ES-I3 (cell line): ENCODE data around the gene PHEX.

Experiments
- H3K36me3 ChIP-seq: 2 replicates; pipeline ENCODE4 v1.6.1; 2013; ENCODE audit warnings: mild to moderate bottlenecking, low read length, control low read depth, moderate library complexity; ENCODE audit not compliant: insufficient read depth
- H3K4me1 ChIP-seq: 2 replicates; pipeline ENCODE4 v1.6.1; 2013; ENCODE audit warnings: mild to moderate bottlenecking, control low read depth, low read length; ENCODE audit not compliant: insufficient read depth
- H3K9ac ChIP-seq: 2 replicates; pipeline ENCODE4 v1.6.1; 2013; ENCODE audit warnings: low read depth, mild to moderate bottlenecking, low read length, moderate library complexity
- H3K9me3 ChIP-seq: 2 replicates; pipeline ENCODE4 v1.6.1; 2013; ENCODE audit warnings: mild to moderate bottlenecking, low read length, moderate library complexity; ENCODE audit not compliant: control insufficient read depth, insufficient read depth

PHEX gene

DNA sequence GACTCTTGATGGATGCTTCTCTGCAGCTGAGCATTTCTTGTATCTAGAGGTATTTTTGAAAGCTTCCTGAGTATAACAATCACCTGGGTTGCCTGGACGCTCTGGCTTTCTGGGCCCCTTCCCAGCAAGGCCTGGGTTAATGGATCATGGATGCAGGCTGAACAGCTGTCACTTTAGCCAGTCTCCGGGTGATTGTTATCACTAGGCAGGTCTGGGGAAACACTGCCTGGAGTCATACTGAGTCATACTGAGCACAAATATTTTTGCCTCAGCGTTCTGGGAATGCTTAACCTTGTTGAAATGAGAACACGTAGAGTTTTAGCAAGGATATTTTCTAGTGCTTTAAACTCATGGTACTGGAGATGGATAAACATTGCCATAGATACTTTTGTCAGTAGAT is 102.6 kb downstream of the PHEX start:
- H3K9me3 ChIP-seq, result no peaks in the 10 kb centered on the region
- no peaks in the 10 kb centered on the region for H3K36me3 ChIP-seq
- H3K4me1 ChIP-seq, result peaks cover 41% of the 10 kb centered on the region
- no peak overlapping the region for H3K9ac ChIP-seq

DNA sequence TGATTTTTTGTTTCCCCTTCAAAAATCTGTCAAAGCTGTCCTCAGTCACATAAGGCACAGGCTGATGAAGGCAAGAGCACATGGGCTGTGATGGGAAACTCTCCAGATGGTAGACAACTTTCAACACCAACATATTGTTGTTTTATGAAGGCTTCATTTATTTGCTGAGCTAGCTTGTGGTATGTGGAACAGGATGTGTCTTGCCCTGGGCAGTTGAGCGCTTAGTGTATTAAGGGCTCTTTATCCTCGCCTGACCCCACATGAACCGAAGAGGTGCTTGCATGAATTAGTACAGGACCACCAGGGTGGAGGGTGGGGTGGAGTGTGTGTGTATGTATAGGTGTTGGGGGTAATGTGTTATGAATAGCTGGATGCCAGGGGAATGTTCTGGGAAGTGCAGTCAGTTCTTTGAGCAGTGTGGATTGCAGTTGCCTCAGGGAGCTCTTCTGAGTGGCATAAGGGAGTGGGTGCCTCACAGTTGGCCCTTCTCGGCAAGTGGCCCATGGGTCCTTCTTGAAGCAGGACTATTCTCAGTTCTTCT is 103.1 kb downstream of the PHEX start:
- H3K9ac ChIP-seq, result no peak overlapping the region
- H3K4me1 ChIP-seq, result peaks cover 35% of the 10 kb centered on the region
- no peaks in the 10 kb centered on the region for H3K9me3 ChIP-seq
- no peaks in the 10 kb centered on the region for H3K36me3 ChIP-seq

DNA sequence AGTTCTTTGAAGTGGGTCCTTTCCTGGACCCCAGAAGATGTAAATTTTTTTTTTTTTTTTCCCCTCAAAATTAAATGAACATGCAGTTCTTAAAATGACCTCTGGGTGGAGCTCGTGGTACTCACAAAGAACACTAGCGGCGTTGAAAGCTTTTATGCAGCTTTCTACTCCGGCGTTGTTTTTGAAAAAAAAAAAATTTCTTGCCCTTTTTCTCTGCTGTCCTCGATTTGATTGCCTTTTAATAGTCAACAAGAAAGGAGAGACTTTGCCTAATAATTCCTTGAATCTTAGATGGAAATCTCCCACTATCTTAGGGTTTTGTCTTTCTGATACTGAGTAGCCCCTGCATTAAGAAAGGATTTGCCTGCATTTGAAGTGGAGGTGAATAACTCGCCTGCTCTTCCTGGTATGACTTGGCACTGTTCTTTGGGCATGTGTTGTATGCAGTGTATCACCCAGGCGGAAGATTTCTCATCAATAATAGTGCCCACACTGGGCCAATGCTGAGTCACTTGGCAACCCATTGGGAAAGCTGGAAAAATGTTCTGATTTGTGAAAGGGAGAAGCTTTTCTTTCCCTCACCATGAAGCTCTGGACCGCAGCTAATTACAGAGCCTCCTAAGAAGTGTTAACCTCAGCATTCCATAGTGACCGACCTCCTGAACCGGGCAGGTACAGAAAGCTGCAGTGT is 104.0 kb downstream of the PHEX start:
- H3K9ac ChIP-seq, result peak overlapping the region; percentile 15; the same call in 1 of the 2 replicates
- H3K9me3 ChIP-seq, result no peaks in the 10 kb centered on the region
- no peaks in the 10 kb centered on the region for H3K36me3 ChIP-seq
- H3K4me1 ChIP-seq, result peaks cover 35% of the 10 kb centered on the region

DNA sequence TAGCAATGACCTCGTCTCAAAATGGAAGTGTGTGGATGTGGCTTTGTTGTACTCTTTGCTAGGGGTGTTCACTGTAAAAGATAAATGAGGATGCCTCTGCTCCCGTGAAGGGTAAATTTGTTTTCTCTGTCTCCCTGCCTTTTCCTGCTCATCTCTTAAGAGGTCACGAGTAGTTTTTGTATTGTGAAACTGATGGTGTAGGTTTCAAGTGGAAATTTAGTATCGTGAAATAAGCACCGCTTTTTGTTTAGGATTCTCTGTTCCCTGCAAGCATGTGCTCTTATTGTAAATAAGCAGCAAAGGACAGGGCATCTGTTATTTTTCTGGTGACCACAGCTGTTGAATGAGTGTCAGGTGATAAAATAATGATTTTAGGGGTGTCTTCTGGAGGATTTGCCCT is 104.6 kb downstream of the PHEX start:
- peaks cover 35% of the 10 kb centered on the region for H3K4me1 ChIP-seq
- no peaks in the 10 kb centered on the region for H3K9me3 ChIP-seq
- no peaks in the 10 kb centered on the region for H3K36me3 ChIP-seq
- H3K9ac ChIP-seq, result no peak overlapping the region

DNA sequence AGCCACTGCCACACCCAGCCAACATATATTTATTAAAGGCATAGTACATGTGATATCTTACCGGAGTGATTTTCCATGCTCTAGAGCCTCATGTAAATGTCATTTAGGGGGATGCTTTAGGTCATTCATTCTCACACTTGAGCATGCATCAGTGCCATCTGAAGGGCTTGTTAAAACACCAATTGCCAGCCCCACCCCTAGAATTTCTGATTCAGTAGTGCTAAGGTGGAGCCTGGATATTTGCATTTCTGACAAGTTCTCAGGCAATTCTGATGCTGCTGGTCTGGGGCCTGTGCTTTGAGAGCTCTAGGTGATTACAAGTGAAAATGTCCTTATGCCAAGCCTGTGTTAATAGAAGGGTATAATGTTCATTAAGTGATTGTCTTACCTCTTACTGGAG is 107.7 kb downstream of the PHEX start:
- H3K9me3 ChIP-seq, result no peaks in the 10 kb centered on the region
- H3K4me1 ChIP-seq, result peaks cover 32% of the 10 kb centered on the region
- no peak overlapping the region for H3K9ac ChIP-seq
- H3K36me3 ChIP-seq, result no peaks in the 10 kb centered on the region

DNA sequence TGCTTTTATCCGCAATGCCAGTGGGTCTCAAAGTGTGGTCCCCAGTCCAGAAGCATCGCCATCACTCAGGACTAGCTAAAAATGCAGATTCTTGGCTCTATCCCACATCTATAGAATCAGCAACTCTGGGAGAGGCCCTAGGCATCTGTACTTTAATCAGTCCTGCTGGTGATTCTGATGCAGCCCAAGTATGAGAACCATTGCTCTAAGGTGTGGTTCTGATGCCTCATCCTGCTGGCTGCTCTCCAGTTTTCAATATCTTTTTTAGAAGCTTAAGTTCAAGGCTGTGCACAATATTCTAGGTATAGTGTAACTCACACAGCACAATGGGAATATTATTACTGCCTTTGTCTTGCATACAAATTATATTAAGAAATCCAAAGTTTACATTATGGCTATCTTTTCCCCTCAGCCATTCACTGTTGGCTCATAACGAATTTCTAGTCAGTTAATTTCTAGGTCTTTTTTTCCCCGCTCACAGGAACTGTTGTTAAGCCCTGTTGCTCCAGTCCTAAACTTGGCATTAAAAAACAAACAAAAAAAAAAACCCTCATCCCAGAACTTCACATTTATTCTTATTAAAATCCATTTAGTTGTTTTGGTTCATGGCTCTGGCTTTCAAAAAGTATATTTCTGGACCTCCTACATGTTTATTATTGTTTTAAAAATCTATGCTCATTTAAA is 109.1 kb downstream of the PHEX start:
- peaks cover 19% of the 10 kb centered on the region for H3K4me1 ChIP-seq
- no peaks in the 10 kb centered on the region for H3K9me3 ChIP-seq
- no peaks in the 10 kb centered on the region for H3K36me3 ChIP-seq
- H3K9ac ChIP-seq, result no peak overlapping the region

DNA sequence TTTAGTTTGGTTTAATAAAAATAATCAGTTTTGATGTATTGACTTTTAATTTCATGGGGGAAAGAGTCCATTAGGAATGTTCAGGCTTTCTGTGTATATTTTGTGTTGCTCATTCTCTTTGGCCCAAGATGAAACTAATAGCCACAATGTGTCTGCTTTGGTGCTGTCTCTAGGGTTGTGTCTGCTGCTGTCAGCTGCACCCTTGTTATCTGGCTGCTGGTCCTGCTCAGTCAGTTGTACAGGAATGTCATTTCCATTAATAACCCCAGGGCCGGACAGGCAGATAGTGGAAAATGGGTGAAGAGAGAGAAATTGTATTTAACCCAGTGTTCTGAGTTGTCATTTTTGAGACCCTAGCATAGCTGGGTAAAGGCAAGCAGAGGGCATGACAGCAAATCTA is 115.1 kb downstream of the PHEX start:
- Histone ChIP-seq H3K9me3 (peaks cover 7% of the 10 kb centered on the region; the same call in 1 of the 2 replicates), H3K4me1 (no peaks in the 10 kb centered on the region), H3K36me3 (no peaks in the 10 kb centered on the region), H3K9ac (no peak overlapping the region)

DNA sequence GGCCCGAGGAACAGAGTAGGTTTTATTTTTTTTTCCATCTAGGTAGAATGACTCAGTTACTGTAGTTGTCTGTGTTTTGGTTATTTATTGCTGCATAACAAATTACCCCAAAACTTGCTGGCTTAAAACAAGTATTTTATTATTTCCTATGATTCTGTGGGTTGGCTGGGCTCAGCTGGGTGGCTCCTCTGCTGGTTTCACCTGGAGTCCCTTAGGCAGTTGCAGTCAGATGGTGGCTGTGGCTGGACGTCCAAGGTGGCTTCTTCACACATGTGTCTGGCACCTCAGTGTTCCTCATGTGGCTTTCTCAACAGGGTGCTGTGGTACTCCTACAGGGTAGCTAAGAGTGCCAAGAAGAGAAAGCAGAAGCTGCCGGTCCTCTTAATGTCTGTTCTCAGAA is 115.8 kb downstream of the PHEX start:
- Histone ChIP-seq H3K4me1 (no peaks in the 10 kb centered on the region), H3K9ac (no peak overlapping the region), H3K9me3 (peaks cover 7% of the 10 kb centered on the region; the same call in 1 of the 2 replicates), H3K36me3 (no peaks in the 10 kb centered on the region)

DNA sequence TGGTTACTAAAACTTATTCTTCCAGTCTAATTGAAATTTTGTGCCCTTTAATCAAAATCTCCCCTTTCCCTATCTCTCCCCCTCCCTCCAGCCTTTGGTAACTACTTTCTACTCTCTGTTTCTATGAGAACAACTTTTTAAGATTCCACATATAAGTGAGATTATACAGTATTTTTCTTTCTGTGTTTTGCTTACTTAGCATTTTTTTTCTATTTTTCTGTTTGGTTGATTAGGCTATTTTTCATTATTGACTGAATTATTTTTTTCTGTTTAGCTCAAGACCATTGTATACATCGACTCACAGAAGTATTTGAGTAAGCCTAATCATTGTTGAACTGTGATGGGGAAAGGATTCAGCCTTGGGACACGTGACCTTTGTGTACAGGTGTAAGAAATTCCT is 116.4 kb downstream of the PHEX start:
- H3K36me3 ChIP-seq, result no peaks in the 10 kb centered on the region
- no peak overlapping the region for H3K9ac ChIP-seq
- no peaks in the 10 kb centered on the region for H3K4me1 ChIP-seq
- peaks cover 7% of the 10 kb centered on the region; the same call in 1 of the 2 replicates for H3K9me3 ChIP-seq

DNA sequence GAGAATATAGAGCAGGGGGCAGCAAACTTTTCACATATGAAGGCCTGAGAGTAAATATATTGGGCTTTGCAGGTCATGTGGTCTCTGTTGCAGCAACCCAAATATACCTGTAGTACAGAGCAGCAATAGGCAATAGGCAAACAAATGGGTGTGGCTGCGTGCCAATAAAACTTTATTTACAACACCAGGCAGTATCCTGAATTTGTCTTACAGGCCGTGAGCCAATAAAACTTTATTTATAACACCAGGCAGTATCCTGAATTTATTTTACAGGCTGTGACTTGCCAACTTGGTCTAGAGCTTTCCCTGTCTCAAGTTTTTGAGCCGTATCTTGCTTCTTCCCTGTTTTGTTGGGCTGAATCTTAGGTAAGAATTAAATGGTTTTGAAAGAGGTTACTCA is 118.2 kb downstream of the PHEX start:
- Histone ChIP-seq H3K4me1 (no peaks in the 10 kb centered on the region), H3K9ac (no peak overlapping the region), H3K36me3 (no peaks in the 10 kb centered on the region), H3K9me3 (peaks cover 7% of the 10 kb centered on the region; the same call in 1 of the 2 replicates)

DNA sequence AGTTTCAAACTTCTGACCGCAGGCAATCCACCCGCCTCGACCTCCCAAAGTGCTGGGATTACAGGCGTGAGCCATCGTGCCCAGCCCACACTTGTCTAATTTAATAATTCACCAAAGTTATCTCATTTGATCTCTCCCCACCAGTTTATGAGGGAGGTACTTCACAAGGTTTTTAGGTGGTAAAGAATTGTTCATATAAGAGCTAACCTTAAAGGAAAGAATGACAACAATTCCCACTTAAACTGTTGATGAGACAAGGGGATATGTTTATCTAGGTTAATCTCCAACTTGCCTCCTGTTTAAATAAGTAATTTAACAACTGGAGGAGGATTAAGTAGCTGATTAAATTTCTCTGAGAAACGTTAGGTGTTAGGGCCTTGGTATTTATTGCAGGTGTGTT is 123.0 kb downstream of the PHEX start:
- H3K36me3 ChIP-seq, result no peaks in the 10 kb centered on the region
- H3K4me1 ChIP-seq, result no peaks in the 10 kb centered on the region
- no peaks in the 10 kb centered on the region for H3K9me3 ChIP-seq
- no peak overlapping the region for H3K9ac ChIP-seq

DNA sequence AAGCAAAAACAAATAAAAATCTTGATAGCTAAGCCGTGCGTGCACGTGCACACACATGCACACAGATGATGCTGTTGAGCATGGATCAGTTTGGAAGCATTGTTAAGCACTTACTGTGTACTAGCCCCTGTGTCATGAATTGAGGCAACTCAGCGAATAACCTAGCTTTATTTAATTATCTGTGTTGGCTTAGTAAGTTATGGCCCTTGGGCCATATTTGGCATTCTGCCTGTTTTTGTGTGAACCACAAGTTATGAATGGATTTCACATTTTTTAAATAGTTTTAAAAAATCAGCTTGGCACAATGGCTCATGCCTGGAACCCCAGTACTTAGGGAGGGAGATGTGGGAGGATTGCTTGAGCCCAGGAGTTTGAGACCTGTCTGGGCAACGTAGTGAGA is 126.9 kb downstream of the PHEX start:
- no peaks in the 10 kb centered on the region for H3K36me3 ChIP-seq
- H3K9me3 ChIP-seq, result no peaks in the 10 kb centered on the region
- no peak overlapping the region for H3K9ac ChIP-seq
- no peaks in the 10 kb centered on the region for H3K4me1 ChIP-seq

DNA sequence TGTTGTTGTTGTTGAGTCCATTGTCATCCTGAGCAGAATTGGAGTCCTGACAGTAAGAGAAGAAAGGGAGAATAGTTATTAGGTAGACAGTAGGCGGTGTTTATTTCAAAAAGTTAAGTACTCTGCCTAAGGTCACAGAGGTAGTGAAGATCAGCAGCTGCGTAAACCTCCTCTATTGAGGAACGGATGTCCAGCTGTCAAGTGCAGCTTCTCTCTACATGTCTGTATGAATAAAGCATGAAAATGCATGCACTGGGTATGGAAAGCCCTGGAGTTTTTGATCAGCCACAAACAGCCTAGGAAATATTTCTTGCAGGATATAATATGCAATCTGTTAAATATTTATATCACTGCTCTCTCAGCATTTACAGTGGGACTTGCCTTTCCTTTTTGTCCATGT is 131.2 kb downstream of the PHEX start:
- Histone ChIP-seq H3K4me1 (no peaks in the 10 kb centered on the region), H3K36me3 (no peaks in the 10 kb centered on the region), H3K9ac (no peak overlapping the region), H3K9me3 (no peaks in the 10 kb centered on the region)

DNA sequence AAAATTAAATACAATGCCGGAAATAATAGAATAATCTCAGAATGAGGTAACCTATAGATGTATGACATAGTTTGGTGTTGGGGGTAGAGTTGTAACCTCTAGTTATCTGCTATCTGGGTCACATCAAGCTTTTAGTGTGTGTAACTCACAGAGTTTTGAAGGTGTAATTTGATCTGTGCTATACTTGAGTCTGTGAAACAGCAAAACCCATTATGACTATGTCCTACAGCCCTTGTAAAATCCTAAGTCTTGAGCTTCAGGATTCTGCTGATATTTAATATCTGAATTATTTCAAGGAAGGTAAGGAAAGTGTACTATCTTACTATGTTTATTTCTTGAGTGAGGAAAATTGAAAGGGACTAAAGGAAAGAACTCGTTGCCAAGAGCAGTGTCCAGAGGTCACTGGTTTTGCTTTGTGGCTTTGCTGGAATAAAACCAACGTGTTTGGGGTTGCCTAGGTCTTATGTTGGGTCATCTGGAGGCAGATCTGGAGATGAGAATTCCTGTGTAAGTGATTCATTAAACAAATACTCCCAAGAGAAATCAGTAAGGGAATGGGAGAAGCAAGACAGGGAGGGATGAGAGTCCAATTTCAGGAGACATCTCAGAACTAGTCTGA is 132.8 kb downstream of the PHEX start:
- Histone ChIP-seq H3K9me3 (no peaks in the 10 kb centered on the region), H3K9ac (no peak overlapping the region), H3K4me1 (no peaks in the 10 kb centered on the region), H3K36me3 (no peaks in the 10 kb centered on the region)
